OCI-LY7 (cell line): ENCODE data around the gene ATP8B1. TPM values are rescaled to one million over a fixed set of nuclear protein-coding genes. Genes with fewer than 3 reads are reported as not detected.

Experiments used
- BruUV-seq: library from RNA; stranded (reverse); fragments of 400-500 nt; replicated peaks from 2 replicates; lab custom pipeline; 2021; lab: Mats Ljungman, UMichigan
- CTCF ChIA-PET: fragments of 300-600 bp; sonication (Branson Sonifier 250); formaldehyde crosslinking; loops from one replicate; lab custom pipeline; 2022; ENCODE audit warnings: antibody characterized with exemption; ENCODE audit not compliant: unreplicated experiment; lab: Charles Lee
- POLR2A ChIA-PET: fragments of 300-600 bp; sonication (Branson Sonifier 250); formaldehyde crosslinking; loops from one replicate; lab custom pipeline; 2022; ENCODE audit warnings: antibody characterized with exemption; lab: Charles Lee
- DNase-seq: peaks from one replicate; pipeline ENCODE4 v3.0.0-alpha.2; 2015; ENCODE audit warnings: low spot score
- H2AFZ ChIP-seq: fragments of 200-600 bp; sonication (generic), shearing (Covaris generic); 2 replicates; pipeline ENCODE4 v1.6.1; 2014; ENCODE audit warnings: mild to moderate bottlenecking, antibody characterized with exemption, low read length, moderate library complexity
- H3K27ac ChIP-seq: fragments of 200-600 bp; sonication (generic); 2 replicates; pipeline ENCODE4 v1.5.1; 2014; ENCODE audit warnings: mixed run types, low read depth, mild to moderate bottlenecking, moderate library complexity, low read length, inconsistent platforms; ENCODE audit not compliant: poor library complexity, severe bottlenecking
- H3K36me3 ChIP-seq: fragments of 200-600 bp; sonication (generic); 2 replicates; pipeline ENCODE4 v1.6.1; 2014; ENCODE audit warnings: mild to moderate bottlenecking, antibody characterized with exemption, low read length, moderate library complexity, mixed read lengths; ENCODE audit not compliant: insufficient read depth
- H3K4me1 ChIP-seq: fragments of 200-600 bp; sonication (generic); 2 replicates; pipeline ENCODE4 v1.5.1; 2014; ENCODE audit warnings: mild to moderate bottlenecking, low read length; ENCODE audit not compliant: insufficient read depth, poor library complexity, severe bottlenecking
- H3K4me2 ChIP-seq: fragments of 200-600 bp; sonication (generic); 2 replicates; pipeline ENCODE4 v1.6.1; 2014; ENCODE audit warnings: mild to moderate bottlenecking, low read length
- H3K4me3 ChIP-seq: fragments of 200-600 bp; sonication (generic); 2 replicates; pipeline ENCODE4 v1.5.1; 2014; ENCODE audit warnings: mild to moderate bottlenecking, low read depth, low read length; ENCODE audit not compliant: poor library complexity, severe bottlenecking
- H3K79me2 ChIP-seq: fragments of 200-600 bp; sonication (generic); 2 replicates; pipeline ENCODE4 v1.6.1; 2016; ENCODE audit warnings: low read depth, mild to moderate bottlenecking, low read length, moderate library complexity, mixed read lengths; ENCODE audit not compliant: insufficient read depth
- H3K9me2 ChIP-seq: fragments of 200-600 bp; sonication (generic); 2 replicates; pipeline ENCODE4 v1.6.1; 2016; ENCODE audit warnings: mild to moderate bottlenecking, low read length, mixed read lengths; ENCODE audit not compliant: insufficient read depth
- H3K9me3 ChIP-seq: fragments of 200-600 bp; sonication (generic); 2 replicates; pipeline ENCODE4 v1.6.1; 2014; ENCODE audit warnings: mild to moderate bottlenecking, mixed run types, low read length, mixed read lengths
- H4K20me1 ChIP-seq: fragments of 200-600 bp; sonication (generic); 2 replicates; pipeline ENCODE4 v1.6.1; 2014; ENCODE audit warnings: mild to moderate bottlenecking, antibody characterized with exemption, low read length, moderate library complexity, mixed read lengths; ENCODE audit not compliant: insufficient read depth
- CTCF ChIP-seq: fragments of 200-600 bp; sonication (generic); conservative IDR thresholded peaks from 2 replicates; pipeline ENCODE4 v1.5.1; 2014; ENCODE audit warnings: mild to moderate bottlenecking, antibody characterized with exemption, low read length, moderate library complexity, mixed read lengths
- EZH2phosphoT487 ChIP-seq: fragments of 200-600 bp; sonication (generic); IDR thresholded peaks from 2 replicates; pipeline ENCODE4 v1.6.1; 2018; ENCODE audit warnings: low read depth, borderline replicate concordance, mild to moderate bottlenecking, mixed run types, antibody characterized with exemption, low read length, moderate library complexity, mixed read lengths
- intact Hi-C: fragments of 100-400 bp; cut with micrococcal nuclease; formaldehyde crosslinking; loops from one replicate; pipeline ENCODE4 v1.10.0; 2022; ENCODE audit not compliant: unreplicated experiment
- total RNA-seq, 2 experiments: library from RNA; depleted of rRNA in 1 of 2; stranded (reverse); fragments of >200 nt in 1 of 2; shearing (Covaris generic) in 1 of 2; gene quantifications; 2 replicates each; pipeline ENCODE4 v1.2.3, GENCODE V29; 2014 to 2022

The ATP8B1 gene
- total RNA-seq, 2 experiments from 2014 or later: not detected

GRCh38 chr18:57627488-57627887, 175.6 kb downstream of the ATP8B1 start:
- H2AFZ ChIP-seq: no peak overlapping the region
- ChIA-PET POLR2A (interaction anchor here (0.7 kb wide), 1 partner anchor 628 kb away, joined by 6 read pairs; no protein-coding TSS in a partner anchor), CTCF (no interaction called here)
- DNase-seq: no peak
- BruUV-seq: no TSS peak
- H3K9me3 ChIP-seq: no peaks in the 10 kb centered on the region
- no peak for TF ChIP-seq CTCF
- TF ChIP-seq EZH2phosphoT487: no peak
- peaks cover 15% of the 10 kb centered on the region for H3K4me1 ChIP-seq
- no peaks in the 10 kb centered on the region for H3K36me3 ChIP-seq
- H3K4me3 ChIP-seq: no peak overlapping the region
- H4K20me1 ChIP-seq: 0 out of 2 replicates have a peak, but pooled peaks cover 4% of the 10 kb centered on the region
- H3K79me2 ChIP-seq: peaks cover 10% of the 10 kb centered on the region; the same call in 1 of the 2 replicates
- no peaks in the 10 kb centered on the region for H3K9me2 ChIP-seq
- H3K4me2 ChIP-seq: no peak overlapping the region
- intact Hi-C loops: no loop called here
- no peak overlapping the region for H3K27ac ChIP-seq

DNA sequence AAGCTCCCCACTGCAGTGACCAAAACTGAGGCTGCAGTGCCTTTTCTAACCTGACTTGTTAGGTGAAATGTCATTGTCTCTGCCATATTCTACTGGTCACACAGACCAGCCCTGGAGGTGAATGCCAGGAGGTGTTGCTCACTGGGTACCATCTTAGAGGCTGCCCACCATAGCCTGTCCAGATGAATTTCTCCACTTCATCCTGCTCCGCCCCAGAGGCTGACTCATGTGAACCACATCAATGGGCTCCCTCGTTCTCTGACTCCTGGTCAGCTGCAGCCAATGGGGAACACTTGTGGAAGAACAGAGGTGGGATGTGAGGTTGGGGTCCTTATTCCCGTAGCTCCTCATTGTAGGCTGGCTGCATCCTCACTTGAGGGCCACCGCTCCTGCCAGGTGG, 178.1 kb downstream of the ATP8B1 start:
- CTCF ChIA-PET: no interaction called here
- no peak for TF ChIP-seq CTCF
- no peak for TF ChIP-seq EZH2phosphoT487
- H3K4me2 ChIP-seq: no peak overlapping the region

GRCh38 chr18:57621246-57621604, 181.9 kb downstream of the ATP8B1 start:
- H3K36me3 ChIP-seq: peaks cover 30% of the 10 kb centered on the region
- TF ChIP-seq CTCF: no peak
- DNase-seq: peak; percentile 14
- CTCF ChIA-PET: no interaction called here
- H4K20me1 ChIP-seq: peaks cover 6% of the 10 kb centered on the region; the same call in 1 of the 2 replicates
- no peaks in the 10 kb centered on the region for H3K9me3 ChIP-seq
- peaks cover 18% of the 10 kb centered on the region for H3K4me1 ChIP-seq
- POLR2A ChIA-PET: interaction anchor here (0.6 to 1.1 kb wide), 3 partner anchors 8 to 12 kb away, joined by 3 to 4 read pairs (median 4); no protein-coding TSS in a partner anchor
- H3K27ac ChIP-seq: peak overlapping the region; percentile 36
- H2AFZ ChIP-seq: no peak overlapping the region
- intact Hi-C loops: loop anchor here (1.0 kb wide), 1 partner anchor 9 kb away; no protein-coding TSS in a partner anchor
- peaks cover 32% of the 10 kb centered on the region for H3K79me2 ChIP-seq
- no TSS peak for BruUV-seq
- peak overlapping the region; percentile 90 for H3K4me3 ChIP-seq
- no peaks in the 10 kb centered on the region for H3K9me2 ChIP-seq
- H3K4me2 ChIP-seq: peak overlapping the region; percentile 95

More for the DNA sequence above, 178.1 kb downstream of the ATP8B1 start:
- H3K79me2 ChIP-seq: peaks cover 15% of the 10 kb centered on the region
- no peaks in the 10 kb centered on the region for H3K9me3 ChIP-seq
- DNase-seq: no peak
- no peak overlapping the region for H2AFZ ChIP-seq
- no TSS peak for BruUV-seq
- intact Hi-C loops: no loop called here
- H3K27ac ChIP-seq: no peak overlapping the region
- H3K4me1 ChIP-seq: peaks cover 18% of the 10 kb centered on the region
- peaks cover 4% of the 10 kb centered on the region; the same call in 1 of the 2 replicates for H3K36me3 ChIP-seq
- H4K20me1 ChIP-seq: peaks cover 6% of the 10 kb centered on the region; the same call in 1 of the 2 replicates
- POLR2A ChIA-PET: no interaction called here
- H3K9me2 ChIP-seq: no peaks in the 10 kb centered on the region
- no peak overlapping the region for H3K4me3 ChIP-seq
